Activated CD4-positive, alpha-beta memory T cell treated with anti-CD3 and anti-CD28 coated beads, Interleukin-2, amount 10 ng/mL, durations not matched to agents 7 days and 5 days (primary cell): ENCODE data around the gene HNRNPU. TPM values are rescaled to one million over a fixed set of nuclear protein-coding genes. Genes with fewer than 3 reads are reported as not detected.
"Not testable (repeated sequence)": the region's sequence is repeated elsewhere in the genome, so short reads cannot be mapped to it uniquely, and the experiment has no call there.

Source experiments
- CTCF ChIA-PET: fragments of 350-600 bp; sonication (Branson Sonifier 250); formaldehyde crosslinking; loops from one replicate; lab custom pipeline; 2021; ENCODE audit warnings: antibody characterized with exemption, inconsistent platforms; lab: Charles Lee
- POLR2A ChIA-PET: fragments of 350-600 bp; sonication (Branson Sonifier 250); formaldehyde crosslinking; loops from one replicate; lab custom pipeline; 2021; ENCODE audit warnings: antibody characterized with exemption; lab: Charles Lee
- DNase-seq: peaks from one replicate; pipeline ENCODE4 v3.0.0-alpha.2; 2020
- H3K27ac Mint-ChIP-seq: one replicate; pipeline ENCODE4 v1.8.0; 2021; ENCODE audit warnings: mild to moderate bottlenecking, mixed read lengths
- H3K27me3 Mint-ChIP-seq: one replicate; pipeline ENCODE4 v1.8.0; 2021; ENCODE audit warnings: mixed read lengths
- H3K36me3 Mint-ChIP-seq: one replicate; pipeline ENCODE4 v1.8.0; 2021; ENCODE audit warnings: low read depth, mixed read lengths
- H3K4me1 Mint-ChIP-seq: one replicate; pipeline ENCODE4 v1.8.0; 2021; ENCODE audit warnings: mixed read lengths
- H3K4me3 Mint-ChIP-seq: one replicate; pipeline ENCODE4 v1.8.0; 2021; ENCODE audit warnings: mild to moderate bottlenecking, mixed read lengths
- H3K9me3 Mint-ChIP-seq: one replicate; pipeline ENCODE4 v1.8.0; 2021; ENCODE audit warnings: mixed read lengths
- total RNA-seq, 2 experiments: library from RNA; stranded (reverse); gene quantifications; one replicate each; pipeline ENCODE4 v1.2.3, GENCODE V29; 2021

Gene HNRNPU
- total RNA-seq, 2 experiments from 2014 or later: 364 to 371 TPM

GRCh38 chr1:244835276-244836134, 28.8 kb downstream of the HNRNPU start, which contains the start of gene COX20:
Gene COX20, plus strand, starts transcription at chr1:244835658. Its CDS starts 57 bp downstream, at chr1:244835715.
- peak within 1 kb of the TSS; percentile 83 for H3K4me3 Mint-ChIP-seq
- CTCF ChIA-PET: interaction anchor here (1.3 to 7.8 kb wide), 8 partner anchors 12 to 321 kb away, joined by 3 to 92 read pairs (median 10); partner anchors contain the start of gene HNRNPU
- POLR2A ChIA-PET: interaction anchor here (0.9 to 16.7 kb wide), 20 partner anchors 8 to 385 kb away, joined by 3 to 925 read pairs (median 8); partner anchors contain the start of genes ADSS2, DESI2 and HNRNPU
- peak within 1 kb of the TSS; percentile 99 for H3K27ac Mint-ChIP-seq
- H3K36me3 Mint-ChIP-seq: peaks cover 44% of the 10 kb centered on the region
- H3K4me1 Mint-ChIP-seq: peaks cover 50% of the 10 kb centered on the region
- H3K9me3 Mint-ChIP-seq: no peaks in the 10 kb centered on the region
- H3K27me3 Mint-ChIP-seq: no peaks in the 10 kb centered on the region
- peak; percentile 88 for DNase-seq

- peak; percentile 89 for DNase-seq
- ChIA-PET POLR2A (interaction anchor here (0.9 to 16.7 kb wide), 14 partner anchors 9 to 787 kb away, joined by 3 to 925 read pairs (median 9); partner anchors contain the start of genes ADSS2, DESI2 and HNRNPU), CTCF (interaction anchor here (1.0 to 7.8 kb wide), 9 partner anchors 18 to 208 kb away, joined by 3 to 92 read pairs (median 11); partner anchors contain the start of gene HNRNPU)
- H3K4me1 Mint-ChIP-seq: peaks cover 47% of the 10 kb centered on the region
- peaks cover 37% of the 10 kb centered on the region for H3K36me3 Mint-ChIP-seq
- peak overlapping the region; percentile 99 for H3K27ac Mint-ChIP-seq
- H3K4me3 Mint-ChIP-seq: peak overlapping the region; percentile 83
- no peaks in the 10 kb centered on the region for H3K27me3 Mint-ChIP-seq
- no peaks in the 10 kb centered on the region for H3K9me3 Mint-ChIP-seq
These were observed 29.6 kb downstream of the HNRNPU start for GRCh38 chr1:244834543-244835275.

- POLR2A ChIA-PET: interaction anchor here (0.9 to 16.7 kb wide), 14 partner anchors 10 to 786 kb away, joined by 3 to 925 read pairs (median 9); partner anchors contain the start of genes ADSS2, DESI2 and HNRNPU
These were observed 30.4 kb downstream of the HNRNPU start for GRCh38 chr1:244833734-244834542.

GRCh38 chr1:244833260-244833659, 31.1 kb downstream of the HNRNPU start:
- H3K4me1 Mint-ChIP-seq: peaks cover 33% of the 10 kb centered on the region
- not testable (repeated sequence) for H3K9me3 Mint-ChIP-seq, H3K27me3 Mint-ChIP-seq, H3K4me3 Mint-ChIP-seq, DNase-seq
- ChIA-PET POLR2A (interaction anchor here (1.3 to 16.7 kb wide), 7 partner anchors 23 to 383 kb away, joined by 3 to 925 read pairs (median 14); partner anchors contain the start of genes ADSS2, DESI2 and HNRNPU), CTCF (interaction anchor here (1.5 to 7.8 kb wide), 6 partner anchors 29 to 229 kb away, joined by 4 to 92 read pairs (median 12); partner anchors contain the start of gene HNRNPU)
- peaks cover 23% of the 10 kb centered on the region for H3K36me3 Mint-ChIP-seq
- H3K27ac Mint-ChIP-seq: peak overlapping the region; percentile 99

More at GRCh38 chr1:244833734-244834542, 30.4 kb downstream of the HNRNPU start:
- Mint-ChIP-seq H3K27me3 (no peaks in the 10 kb centered on the region), H3K27ac (peak overlapping the region; percentile 99), H3K4me3 (peak overlapping the region; percentile 83), H3K36me3 (peaks cover 30% of the 10 kb centered on the region), H3K9me3 (no peaks in the 10 kb centered on the region), H3K4me1 (peaks cover 39% of the 10 kb centered on the region)
- CTCF ChIA-PET: interaction anchor here (1.0 to 7.8 kb wide), 10 partner anchors 19 to 230 kb away, joined by 3 to 92 read pairs (median 8); partner anchors contain the start of gene HNRNPU
- DNase-seq: peak; percentile 46

- CTCF ChIA-PET: interaction anchor here (1.2 to 1.6 kb wide), 4 partner anchors 17 to 212 kb away, joined by 3 to 5 read pairs (median 4); partner anchors contain the start of gene HNRNPU
- no peak overlapping the region for H3K27ac Mint-ChIP-seq
These were observed 33.7 kb downstream of the HNRNPU start for GRCh38 chr1:244830639-244831038.

GRCh38 chr1:244826712-244827111, 37.6 kb downstream of the HNRNPU start:
- CTCF ChIA-PET: no interaction called here
- H3K27ac Mint-ChIP-seq: no peak overlapping the region
- no peak overlapping the region for H3K4me3 Mint-ChIP-seq
- DNase-seq: no peak
- POLR2A ChIA-PET: no interaction called here
- H3K9me3 Mint-ChIP-seq: no peaks in the 10 kb centered on the region
- peaks cover 3% of the 10 kb centered on the region for H3K27me3 Mint-ChIP-seq
- peaks cover 8% of the 10 kb centered on the region for H3K4me1 Mint-ChIP-seq
- H3K36me3 Mint-ChIP-seq: no peaks in the 10 kb centered on the region

More at GRCh38 chr1:244830639-244831038, 33.7 kb downstream of the HNRNPU start:
- Mint-ChIP-seq H3K27me3 (peaks cover 2% of the 10 kb centered on the region), H3K4me1 (peaks cover 15% of the 10 kb centered on the region), H3K36me3 (peaks cover under 1% of the 10 kb centered on the region), H3K9me3 (no peaks in the 10 kb centered on the region), H3K4me3 (no peak overlapping the region)
- DNase-seq: no peak
- POLR2A ChIA-PET: interaction anchor here (0.8 to 1.3 kb wide), 2 partner anchors 34 to 140 kb away, joined by 4 read pairs; partner anchors contain the start of gene HNRNPU

- Mint-ChIP-seq H3K27me3 (peaks cover 3% of the 10 kb centered on the region), H3K36me3 (no peaks in the 10 kb centered on the region), H3K4me3 (no peak overlapping the region), H3K27ac (no peak overlapping the region), H3K9me3 (no peaks in the 10 kb centered on the region), H3K4me1 (no peaks in the 10 kb centered on the region)
- POLR2A ChIA-PET: no interaction called here
- DNase-seq: no peak
- CTCF ChIA-PET: no interaction called here
These were observed 41.5 kb downstream of the HNRNPU start for GRCh38 chr1:244822878-244823277.

GRCh38 chr1:244821134-244821533, 43.2 kb downstream of the HNRNPU start:
- Mint-ChIP-seq H3K36me3 (no peaks in the 10 kb centered on the region), H3K27me3 (peaks cover 7% of the 10 kb centered on the region), H3K9me3 (no peaks in the 10 kb centered on the region), H3K4me1 (no peaks in the 10 kb centered on the region), H3K27ac (no peak overlapping the region), H3K4me3 (no peak overlapping the region)
- DNase-seq: no peak
- ChIA-PET POLR2A (interaction anchor here (1.0 kb wide), 1 partner anchor 15 kb away, joined by 3 read pairs; the partner anchor contains the start of gene COX20), CTCF (no interaction called here)

GRCh38 chr1:244820131-244820530, 44.2 kb downstream of the HNRNPU start:
- CTCF ChIA-PET: interaction anchor here (0.9 kb wide), 1 partner anchor 217 kb away, joined by 3 read pairs; no protein-coding TSS in a partner anchor
- Mint-ChIP-seq H3K27me3 (peaks cover 12% of the 10 kb centered on the region), H3K27ac (no peak overlapping the region), H3K9me3 (no peaks in the 10 kb centered on the region), H3K4me3 (no peak overlapping the region), H3K4me1 (no peaks in the 10 kb centered on the region), H3K36me3 (no peaks in the 10 kb centered on the region)
- DNase-seq: no peak
- POLR2A ChIA-PET: interaction anchor here (1.2 kb wide), 1 partner anchor 14 kb away, joined by 3 read pairs; no protein-coding TSS in a partner anchor

GRCh38 chr1:244817415-244817894, 46.9 kb downstream of the HNRNPU start:
- CTCF ChIA-PET: interaction anchor here (0.7 kb wide), 1 partner anchor 16 kb away, joined by 4 read pairs; no protein-coding TSS in a partner anchor
- Mint-ChIP-seq H3K27ac (no peak overlapping the region), H3K4me3 (no peak overlapping the region), H3K27me3 (peaks cover 17% of the 10 kb centered on the region), H3K9me3 (no peaks in the 10 kb centered on the region), H3K36me3 (no peaks in the 10 kb centered on the region), H3K4me1 (peaks cover 6% of the 10 kb centered on the region)
- POLR2A ChIA-PET: no interaction called here
- no peak for DNase-seq

GRCh38 chr1:244815600-244816099, 48.7 kb downstream of the HNRNPU start:
- H3K27me3 Mint-ChIP-seq: peaks cover 16% of the 10 kb centered on the region
- no peak for DNase-seq
- ChIA-PET POLR2A (no interaction called here), CTCF (no interaction called here)
- no peak overlapping the region for H3K4me3 Mint-ChIP-seq
- no peaks in the 10 kb centered on the region for H3K9me3 Mint-ChIP-seq
- no peak overlapping the region for H3K27ac Mint-ChIP-seq
- H3K36me3 Mint-ChIP-seq: no peaks in the 10 kb centered on the region
- H3K4me1 Mint-ChIP-seq: peaks cover 6% of the 10 kb centered on the region
